Measurements from ENCODE around the gene CCDC158. TPM values are rescaled to one million over a fixed set of nuclear protein-coding genes. Genes with fewer than 3 reads are reported as not detected.
A peak's percentile ranks its signal among the peaks of the same experiment; 100 is the strongest.

CCDC158 gene
- total and polyA plus RNA-seq, 10 of the 15 experiments (the other 5 are each of a cell fraction or from before 2014, with no cell fraction given): not detected

DNA sequence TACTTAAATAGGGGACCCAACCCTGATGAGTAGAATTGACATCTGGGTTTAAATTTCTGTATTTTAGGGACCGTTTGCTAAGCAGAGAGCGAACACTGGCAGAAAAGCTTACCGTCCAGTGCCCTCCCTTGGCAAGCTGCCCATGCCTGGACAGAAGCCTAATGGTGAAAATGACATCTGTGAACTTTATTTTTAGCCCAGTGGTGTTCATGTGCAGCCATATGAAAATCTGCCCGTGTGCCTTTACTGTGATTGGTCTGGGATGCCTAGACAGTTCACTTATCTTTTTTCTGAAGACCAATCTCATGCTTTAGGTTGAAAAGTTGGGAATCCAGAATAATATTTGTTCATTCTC, 113.3 kb downstream of the CCDC158 start (continued):
- TF ChIP-seq HDAC6 (IDR thresholded peaks at IDR 0.05; ENCODE audit: unreplicated experiment) (no peak), MYB (IDR thresholded peaks at IDR 0.05; ENCODE audit: borderline replicate concordance, low read depth, low read length) (no peak), BACH1 (IDR thresholded peaks at IDR 0.05; ENCODE audit: borderline replicate concordance) (no peak)
- TF ChIP-seq, protein P1, sequence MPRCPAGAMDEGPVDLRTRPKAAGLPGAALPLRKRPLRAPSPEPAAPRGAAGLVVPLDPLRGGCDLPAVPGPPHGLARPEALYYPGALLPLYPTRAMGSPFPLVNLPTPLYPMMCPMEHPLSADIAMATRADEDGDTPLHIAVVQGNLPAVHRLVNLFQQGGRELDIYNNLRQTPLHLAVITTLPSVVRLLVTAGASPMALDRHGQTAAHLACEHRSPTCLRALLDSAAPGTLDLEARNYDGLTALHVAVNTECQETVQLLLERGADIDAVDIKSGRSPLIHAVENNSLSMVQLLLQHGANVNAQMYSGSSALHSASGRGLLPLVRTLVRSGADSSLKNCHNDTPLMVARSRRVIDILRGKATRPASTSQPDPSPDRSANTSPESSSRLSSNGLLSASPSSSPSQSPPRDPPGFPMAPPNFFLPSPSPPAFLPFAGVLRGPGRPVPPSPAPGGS (IDR thresholded peaks at IDR 0.05; ENCODE audit: borderline replicate concordance, insufficient read depth, low read depth, low read length, poor library complexity, severe bottlenecking): no peak
- TF ChIP-seq, protein P2, sequence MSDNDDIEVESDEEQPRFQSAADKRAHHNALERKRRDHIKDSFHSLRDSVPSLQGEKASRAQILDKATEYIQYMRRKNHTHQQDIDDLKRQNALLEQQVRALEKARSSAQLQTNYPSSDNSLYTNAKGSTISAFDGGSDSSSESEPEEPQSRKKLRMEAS (IDR thresholded peaks at IDR 0.05; ENCODE audit: low read depth, low read length): no peak

DNA sequence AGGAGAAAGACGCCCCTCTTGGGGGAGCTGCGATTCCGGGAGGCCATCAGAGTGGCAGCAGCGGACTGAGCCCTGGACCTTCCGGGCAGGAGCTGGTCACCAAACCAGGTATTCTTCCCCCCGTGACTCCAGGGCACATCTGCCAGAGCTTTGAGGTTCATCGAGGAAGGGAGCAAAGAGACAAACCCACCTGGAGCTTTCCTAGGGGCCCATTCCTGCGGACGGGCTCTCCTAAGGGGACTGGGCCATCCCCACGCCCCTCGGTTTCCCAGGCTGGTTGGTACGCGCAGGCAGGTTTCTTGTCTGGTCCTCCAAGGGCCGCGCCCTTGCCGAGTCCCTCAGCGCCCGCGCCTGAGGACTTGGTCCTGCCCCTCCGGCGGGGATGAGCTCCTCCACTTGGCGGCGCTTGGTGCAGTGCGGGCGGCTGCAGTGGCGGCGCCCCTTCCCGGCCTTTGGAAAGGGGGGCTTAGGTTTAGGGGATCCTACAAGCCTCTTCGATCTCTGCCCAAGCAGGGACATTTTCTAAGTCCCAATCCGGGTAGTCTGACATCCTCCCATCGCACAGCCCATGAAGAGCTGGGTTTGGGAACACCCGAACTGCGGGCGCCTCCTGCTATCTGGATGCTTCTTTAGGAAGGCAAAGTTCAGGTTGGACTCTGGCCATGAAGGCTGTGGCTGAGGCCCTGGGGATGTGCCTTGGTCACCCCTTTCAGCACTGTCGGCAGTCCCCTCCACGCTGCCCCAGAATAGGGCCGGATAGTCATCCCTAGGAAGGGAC, 113.9 kb downstream of the CCDC158 start:
- peak overlapping the region; percentile 65 for H3K4me3 ChIP-seq
- H3K4me2 ChIP-seq (ENCODE audit: control insufficient read depth, insufficient read depth): peak overlapping the region; percentile 58
- H3K4me1 ChIP-seq (ENCODE audit: control insufficient read depth, insufficient read depth, low read length): peaks cover 9% of the 10 kb centered on the region
- ChIA-PET RAD21 (ENCODE audit: unreplicated experiment) (no interaction called here), POLR2A (no interaction called here), CTCF (interaction anchor here (0.9 kb wide), 1 partner anchor 28 kb away, joined by 3 read pairs; no protein-coding TSS in a partner anchor), SMC1A (ENCODE audit: uncharacterized antibody, unreplicated experiment) (no interaction called here)
- no peak for FAIRE-seq
- intact Hi-C loops (cut with micrococcal nuclease; ENCODE audit: unreplicated experiment): no loop called here
- H2AFZ ChIP-seq (ENCODE audit: control insufficient read depth, low read depth, low read length): peak overlapping the region; percentile 45
- no TSS peak for BruUV-seq (replicated peaks)
- in situ Hi-C loops (cut with MboI): no loop called here
- ATAC-seq: no peak
- H3K9me3 ChIP-seq (replicated peaks; ENCODE audit: control insufficient read depth, insufficient read depth, low read length): no peaks in the 10 kb centered on the region; the same call in 2 of the 3 replicates
- WGBS (ENCODE audit: insufficient coverage, insufficient replicate concordance, low lambda C conversion rate, missing lambda C conversion rate): 22% methylated on average over 37 of the region's 37 CpGs
- TF ChIP-seq RAD21 (IDR thresholded peaks at IDR 0.05; ENCODE audit: insufficient read depth, low read depth, low read length): 0 out of 2 replicates have a peak, but pooled peaks have one; percentile 5
- no peak for TF ChIP-seq NRF1 (conservative IDR thresholded peaks at IDR 0.05; ENCODE audit: low read depth, low read length)
- TF ChIP-seq HDAC2 (IDR thresholded peaks at IDR 0.05): no peak
- TF ChIP-seq, protein P3, sequence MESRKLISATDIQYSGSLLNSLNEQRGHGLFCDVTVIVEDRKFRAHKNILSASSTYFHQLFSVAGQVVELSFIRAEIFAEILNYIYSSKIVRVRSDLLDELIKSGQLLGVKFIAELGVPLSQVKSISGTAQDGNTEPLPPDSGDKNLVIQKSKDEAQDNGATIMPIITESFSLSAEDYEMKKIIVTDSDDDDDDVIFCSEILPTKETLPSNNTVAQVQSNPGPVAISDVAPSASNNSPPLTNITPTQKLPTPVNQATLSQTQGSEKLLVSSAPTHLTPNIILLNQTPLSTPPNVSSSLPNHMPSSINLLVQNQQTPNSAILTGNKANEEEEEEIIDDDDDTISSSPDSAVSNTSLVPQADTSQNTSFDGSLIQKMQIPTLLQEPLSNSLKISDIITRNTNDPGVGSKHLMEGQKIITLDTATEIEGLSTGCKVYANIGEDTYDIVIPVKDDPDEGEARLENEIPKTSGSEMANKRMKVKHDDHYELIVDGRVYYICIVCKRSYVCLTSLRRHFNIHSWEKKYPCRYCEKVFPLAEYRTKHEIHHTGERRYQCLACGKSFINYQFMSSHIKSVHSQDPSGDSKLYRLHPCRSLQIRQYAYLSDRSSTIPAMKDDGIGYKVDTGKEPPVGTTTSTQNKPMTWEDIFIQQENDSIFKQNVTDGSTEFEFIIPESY (IDR thresholded peaks at IDR 0.05): no peak
- TF ChIP-seq CUX1 (IDR thresholded peaks at IDR 0.05; ENCODE audit: insufficient replicate concordance, low read depth, low read length): no peak
- peak overlapping the region; percentile 16; the same call in 1 of the 2 replicates for H3K9ac ChIP-seq (ENCODE audit: control insufficient read depth, insufficient read depth, low read length)
- H3K27me3 ChIP-seq (replicated peaks in 1 of 2; ENCODE audit: control insufficient read depth in 2 of 2, insufficient read depth in 2 of 2, low read length in 1 of 2): peaks cover 7 to 23% of the 10 kb centered on the region in 2 experiments
- no peaks in the 10 kb centered on the region for H4K20me1 ChIP-seq (ENCODE audit: control insufficient read depth, insufficient read depth)
- no peaks in the 10 kb centered on the region for H3K36me3 ChIP-seq (ENCODE audit: control insufficient read depth in 2 of 2, insufficient read depth in 2 of 2, low read length in 1 of 2)
- DNase-seq (ENCODE audit: low read depth, low spot score): no peak
- no peak overlapping the region for H3K27ac ChIP-seq (ENCODE audit: control insufficient read depth, insufficient read depth)
- no peaks in the 10 kb centered on the region for H3K79me2 ChIP-seq (ENCODE audit: control insufficient read depth, insufficient read depth, low read length)

Measured in GM12878 (cell line).